NCI-H446 treated with DMSO at 0.1 percent for 48 hours (cell line): ENCODE data around the gene COL18A1.
"Not testable (repeated sequence)": the region's sequence is repeated elsewhere in the genome, so short reads cannot be mapped to it uniquely, and the experiment has no call there.

Experiments
- DNase-seq: peaks from one replicate; lab custom pipeline; 2025; lab: John Stamatoyannopoulos, UW

The COL18A1 gene

GRCh38 chr21:45441431-45442255, 36.7 kb downstream of the COL18A1 start:
- no peak for DNase-seq

GRCh38 chr21:45442276-45442675, 37.3 kb downstream of the COL18A1 start:
- DNase-seq, result no peak

DNA sequence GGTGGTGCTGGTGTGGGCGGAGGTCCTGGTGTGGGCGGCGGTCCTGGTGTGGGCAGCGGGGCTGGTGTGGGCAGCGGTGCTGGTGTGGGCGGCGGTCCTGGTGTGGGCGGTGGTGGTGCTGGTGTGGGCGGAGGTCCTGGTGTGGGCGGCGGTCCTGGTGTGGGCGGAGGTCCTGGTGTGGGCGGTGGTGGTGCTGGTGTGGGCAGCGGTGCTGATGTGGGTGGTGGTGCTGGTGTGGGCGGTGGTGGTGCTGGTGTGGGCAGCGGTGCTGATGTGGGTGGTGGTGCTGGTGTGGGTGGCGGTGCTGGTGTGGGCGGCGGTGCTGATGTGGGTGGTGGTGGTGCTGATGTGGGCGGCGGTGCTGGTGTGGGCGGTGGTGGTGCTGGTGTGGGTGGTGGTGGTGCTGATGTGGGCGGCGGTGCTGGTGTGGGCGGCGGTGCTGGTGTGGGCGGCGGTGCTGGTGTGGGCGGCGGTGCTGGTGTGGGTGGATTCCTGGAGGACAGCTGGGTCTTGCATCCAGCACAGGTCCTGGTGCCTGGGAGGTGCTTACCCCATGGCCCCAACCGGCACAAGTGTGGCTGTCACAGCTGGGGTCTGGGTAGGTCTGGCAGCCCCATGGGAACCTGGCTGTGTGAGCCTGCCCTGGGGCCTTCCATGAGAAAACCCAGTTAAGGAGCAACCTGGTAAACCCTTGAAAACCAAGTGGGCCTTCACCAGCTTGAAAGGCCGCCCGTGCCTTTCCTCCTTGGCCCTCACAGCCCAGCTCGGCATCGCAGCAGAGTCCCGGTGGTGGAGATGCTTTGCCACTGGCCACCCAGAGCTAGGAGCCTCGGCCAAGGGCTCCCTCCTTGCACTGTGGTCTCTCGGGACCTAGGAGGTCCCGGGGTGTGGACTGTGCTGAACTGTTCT, 38.0 kb downstream of the COL18A1 start:
- DNase-seq, result not testable (repeated sequence)

- DNase-seq, result no peak
Measured at GRCh38 chr21:45443595-45444181, 38.7 kb downstream of the COL18A1 start.

- no peak for DNase-seq
Measured at GRCh38 chr21:45444385-45444784, 39.4 kb downstream of the COL18A1 start.

GRCh38 chr21:45445369-45445768, 40.4 kb downstream of the COL18A1 start:
- no peak for DNase-seq

DNA sequence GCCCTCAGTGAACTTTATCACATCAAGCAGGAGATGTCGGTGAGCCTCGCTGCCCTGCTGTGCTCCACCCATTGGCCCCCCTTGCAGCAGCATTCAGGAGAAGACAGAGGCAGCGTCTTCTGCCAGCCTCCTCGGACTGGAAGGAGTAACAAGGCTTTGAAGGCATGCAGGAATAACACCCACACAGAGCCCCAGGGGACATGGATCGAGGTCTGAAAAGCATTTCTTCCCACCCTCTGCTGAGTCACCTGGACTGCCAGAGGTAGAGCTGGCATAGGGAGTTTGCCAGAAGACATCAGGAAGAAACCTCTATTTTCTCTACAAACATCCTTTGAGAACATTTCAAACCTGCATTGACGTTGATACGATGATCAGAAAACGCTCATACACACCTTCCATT, 42.9 kb downstream of the COL18A1 start:
- DNase-seq, result no peak

DNA sequence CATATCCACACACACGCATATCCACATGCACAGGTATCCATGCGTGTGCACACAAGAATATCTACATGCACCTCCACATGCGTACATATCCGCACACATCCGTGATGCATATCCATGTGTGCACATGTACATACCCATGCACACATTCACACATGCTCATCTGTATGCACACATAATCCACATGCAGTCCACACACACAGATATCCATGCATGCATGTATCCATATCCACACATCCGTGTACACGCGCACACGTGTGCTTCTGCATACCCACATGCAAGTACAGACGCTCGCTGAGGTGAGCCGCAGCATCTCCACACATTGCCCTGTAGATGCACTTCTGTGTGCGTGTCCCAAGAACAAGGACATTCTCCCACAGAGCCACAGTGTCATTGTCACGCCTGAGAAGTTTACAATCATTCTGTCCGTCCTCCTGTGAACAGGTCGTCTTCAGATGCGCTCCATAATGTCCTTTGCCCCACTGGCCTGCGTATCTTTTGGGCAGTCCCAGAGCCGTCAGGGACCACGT, 43.4 kb downstream of the COL18A1 start:
- DNase-seq, result no peak

GRCh38 chr21:45448810-45449657, 44.1 kb downstream of the COL18A1 start:
- DNase-seq, result no peak

- no peak for DNase-seq
Measured at GRCh38 chr21:45449658-45450422, 44.9 kb downstream of the COL18A1 start.

GRCh38 chr21:45450423-45451090, 45.6 kb downstream of the COL18A1 start:
- DNase-seq, result no peak

- no peak for DNase-seq
Measured at GRCh38 chr21:45451091-45451740, 46.3 kb downstream of the COL18A1 start.

DNA sequence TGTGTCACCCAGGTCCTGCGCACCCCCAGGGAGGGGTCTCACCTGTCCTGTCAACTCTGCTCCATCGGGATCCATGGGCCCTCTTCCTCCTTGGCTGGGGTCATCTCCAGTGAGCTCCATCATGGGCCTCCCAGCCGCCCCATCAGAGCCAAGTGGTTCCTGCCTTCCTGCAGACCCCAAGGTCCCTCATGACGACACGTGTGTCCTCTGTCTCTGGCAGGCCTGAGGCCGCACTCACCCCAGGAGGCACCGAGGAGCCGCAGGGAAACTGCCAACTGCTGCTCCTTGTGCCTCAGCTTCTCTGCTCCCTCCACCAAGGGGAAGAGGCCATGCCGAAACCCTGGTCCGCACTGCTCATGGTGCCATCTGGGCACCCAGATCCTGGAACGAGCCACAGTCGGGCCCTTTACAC, 46.8 kb downstream of the COL18A1 start:
- no peak for DNase-seq

DNA sequence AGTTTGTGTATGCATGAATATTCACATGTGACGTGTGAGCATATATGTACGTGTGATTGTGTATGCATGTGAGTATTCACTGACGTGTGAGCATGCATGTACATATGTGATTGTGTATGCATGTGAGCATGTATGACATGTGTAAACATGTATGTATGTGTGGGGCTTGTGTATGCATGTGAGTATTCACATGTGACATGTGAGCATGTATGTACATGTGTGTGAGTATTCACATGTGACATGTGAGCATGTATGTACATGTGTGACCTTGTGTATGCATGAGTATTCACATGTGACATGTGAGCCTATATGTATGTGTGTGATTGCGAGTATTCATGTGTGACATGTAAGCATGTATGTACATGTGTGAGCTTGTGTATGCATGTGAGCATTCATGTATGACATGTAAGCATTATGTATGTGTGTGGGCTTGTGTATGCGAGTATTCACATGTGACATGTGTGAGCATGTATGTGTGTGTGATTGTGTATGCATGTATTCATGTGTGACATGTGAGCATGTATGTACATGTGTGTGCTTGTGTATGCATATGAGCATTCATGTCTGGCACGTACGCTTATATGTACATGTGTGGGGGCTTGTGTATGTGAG, 47.8 kb downstream of the COL18A1 start:
- DNase-seq, result no peak

DNA sequence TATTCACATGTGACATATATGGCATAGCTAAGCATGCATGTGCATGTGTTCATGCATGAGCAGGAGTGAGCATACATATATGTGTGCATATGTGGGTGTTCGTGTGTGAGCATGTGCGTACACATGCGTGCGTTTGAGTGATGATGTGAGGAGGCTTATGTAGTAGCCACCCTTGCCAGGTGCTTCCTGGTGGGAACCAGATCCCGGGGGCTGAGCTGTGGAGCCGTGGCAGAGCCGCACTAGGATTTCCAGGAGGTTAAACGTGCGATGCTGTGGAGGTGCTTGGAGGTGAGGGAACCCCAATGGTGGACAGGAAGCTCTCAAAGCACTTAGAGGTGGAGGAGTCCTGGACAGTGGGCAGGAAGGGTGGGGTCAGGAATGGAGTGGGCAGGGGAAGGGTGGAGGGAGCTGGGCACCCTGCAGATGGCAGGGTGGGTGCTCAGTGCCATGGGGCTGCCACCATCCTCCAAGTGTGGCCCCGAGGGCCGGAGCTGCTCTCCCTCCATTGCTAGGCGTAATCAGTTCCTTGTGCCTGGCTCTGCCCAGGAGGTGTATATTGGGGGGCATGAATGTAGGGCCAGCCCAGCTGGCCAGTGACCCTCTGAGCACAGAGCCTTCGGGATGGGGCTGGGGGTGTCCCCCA, 48.5 kb downstream of the COL18A1 start:
- DNase-seq, result no peak

- DNase-seq, result no peak
Measured at GRCh38 chr21:45454060-45454925, 49.3 kb downstream of the COL18A1 start.

DNA sequence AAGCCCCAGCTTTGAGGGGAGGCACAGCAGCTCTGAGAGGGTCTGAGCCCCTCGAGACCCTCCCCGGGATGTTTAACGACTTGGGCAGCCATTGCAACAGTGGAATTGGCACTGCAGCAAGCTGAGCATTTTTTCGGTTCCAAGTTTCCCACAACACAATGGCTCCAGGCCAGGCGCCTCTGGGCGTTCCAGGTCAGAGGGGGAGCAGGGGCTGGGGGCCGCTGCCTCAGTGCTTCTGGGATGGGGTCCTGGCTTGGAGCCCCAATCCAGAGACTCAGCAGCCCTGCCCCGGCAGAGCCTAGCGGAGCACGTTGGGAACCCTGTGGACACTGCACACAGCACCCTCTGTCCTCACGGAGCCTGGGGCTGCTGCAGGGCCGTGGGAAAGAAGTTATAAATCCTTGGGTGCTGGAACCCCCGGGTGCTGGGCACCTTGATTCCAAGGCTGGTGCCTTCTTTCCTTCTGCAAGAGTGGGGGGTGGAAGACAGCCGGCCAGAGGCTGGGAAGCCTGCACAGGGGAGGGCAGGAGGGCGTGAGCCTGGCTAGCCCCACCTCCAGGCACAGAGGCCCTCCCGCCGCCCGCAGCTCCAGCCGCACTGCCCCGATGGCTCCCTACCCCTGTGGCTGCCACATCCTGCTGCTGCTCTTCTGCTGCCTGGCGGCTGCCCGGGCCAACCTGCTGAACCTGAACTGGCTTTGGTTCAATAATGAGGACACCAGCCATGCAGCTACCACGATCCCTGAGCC, 50.1 kb downstream of the COL18A1 start:
- DNase-seq, result no peak
